GM20431 (cell line): ENCODE results near the gene GTF2A2.

Experiments
- in situ Hi-C: fragments of 300-500 bp; cut with MseI, MboI; formaldehyde crosslinking; loops from one replicate; pipeline ENCODE4 v1.15.0; 2020; ENCODE audit warnings: low sequenced_read_pairs; ENCODE audit not compliant: unreplicated experiment

The GTF2A2 gene

GRCh38 chr15:59609730-59610712 is 47.3 kb downstream of the GTF2A2 start:
- in situ Hi-C loops = no loop called here

GRCh38 chr15:59605994-59606393 is 51.3 kb downstream of the GTF2A2 start:
- in situ Hi-C loops = no loop called here

GRCh38 chr15:59598461-59598860 is 58.9 kb downstream of the GTF2A2 start:
- in situ Hi-C loops = no loop called here

- in situ Hi-C loops = no loop called here
These were observed 60.7 kb downstream of the GTF2A2 start for GRCh38 chr15:59596640-59597039.

DNA sequence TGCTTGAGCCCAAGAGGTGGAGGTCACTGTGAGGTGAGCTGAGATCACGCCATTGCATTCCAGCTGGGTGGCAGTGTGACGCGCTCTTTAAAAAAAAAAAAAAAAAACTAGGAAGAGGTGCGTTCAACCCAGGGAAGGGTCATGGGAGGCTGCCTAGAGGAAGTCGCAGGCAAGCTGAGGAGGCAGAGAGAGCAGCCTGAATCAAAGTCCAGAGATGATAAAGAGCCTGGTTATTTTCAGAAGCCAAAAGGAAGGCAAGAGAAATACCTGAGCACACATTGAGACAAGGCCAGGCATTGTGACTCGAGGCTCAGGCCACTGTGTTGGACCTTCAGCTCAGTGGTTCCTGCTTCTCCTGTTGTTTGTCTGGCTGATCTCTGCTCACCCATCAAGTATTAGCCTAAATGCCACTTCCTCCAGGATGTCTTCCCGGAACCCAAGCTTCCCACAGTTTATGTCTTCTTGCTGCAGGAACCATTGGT is 61.8 kb downstream of the GTF2A2 start:
- in situ Hi-C loops = no loop called here

- in situ Hi-C loops = no loop called here
These were observed 62.3 kb downstream of the GTF2A2 start for GRCh38 chr15:59594991-59595390.

DNA sequence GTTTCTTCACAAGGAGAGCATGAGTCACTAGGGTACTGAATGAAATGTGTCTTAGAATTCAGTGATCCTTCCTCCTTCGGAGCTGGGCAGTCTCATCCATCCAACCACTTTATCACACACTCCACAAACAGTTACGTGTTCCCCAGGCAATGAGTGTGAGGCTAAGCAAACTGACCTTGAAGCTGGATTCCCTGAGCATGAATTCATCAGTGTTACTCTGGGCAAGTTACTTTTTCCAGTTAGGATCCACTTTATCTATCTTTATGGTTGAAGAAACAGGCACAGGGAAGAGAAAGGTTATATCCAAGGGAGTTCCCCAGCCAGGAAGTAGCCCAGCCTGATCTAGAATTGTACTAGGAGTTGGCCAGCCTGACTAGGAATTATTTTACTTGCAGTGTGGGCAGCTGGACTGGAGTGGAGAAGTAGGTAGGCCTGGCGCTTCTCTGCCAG is 62.8 kb downstream of the GTF2A2 start:
- in situ Hi-C loops = no loop called here

- in situ Hi-C loops = no loop called here
These were observed 66.0 kb downstream of the GTF2A2 start for GRCh38 chr15:59591356-59591755.

DNA sequence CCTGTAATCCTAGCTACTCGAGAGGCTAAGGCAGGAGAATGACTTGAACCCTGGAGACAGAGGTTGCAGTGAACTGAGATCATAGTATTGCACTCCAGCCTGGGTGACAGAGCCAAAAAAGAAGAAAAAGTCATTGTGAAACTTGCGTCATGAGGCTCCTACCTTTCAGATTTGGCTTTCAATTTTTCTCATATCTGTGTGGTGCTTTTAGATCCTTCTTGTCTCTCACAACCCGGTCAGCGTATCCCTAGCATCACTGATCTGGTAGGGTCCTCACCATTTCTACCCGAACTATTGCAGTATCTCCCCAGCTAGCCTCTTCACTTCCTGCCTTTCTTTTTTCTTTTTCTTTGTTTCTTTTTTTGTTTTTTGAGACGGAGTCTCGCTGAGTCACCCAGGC is 67.3 kb downstream of the GTF2A2 start:
- in situ Hi-C loops = no loop called here
